ENCODE results near the gene FBLN1. TPM values are rescaled to one million over a fixed set of nuclear protein-coding genes. Genes with fewer than 3 reads are reported as not detected.

Gene FBLN1
- total RNA-seq, 4 donors from 2014 or later = 65.0 to 194 (median 136) TPM

DNA sequence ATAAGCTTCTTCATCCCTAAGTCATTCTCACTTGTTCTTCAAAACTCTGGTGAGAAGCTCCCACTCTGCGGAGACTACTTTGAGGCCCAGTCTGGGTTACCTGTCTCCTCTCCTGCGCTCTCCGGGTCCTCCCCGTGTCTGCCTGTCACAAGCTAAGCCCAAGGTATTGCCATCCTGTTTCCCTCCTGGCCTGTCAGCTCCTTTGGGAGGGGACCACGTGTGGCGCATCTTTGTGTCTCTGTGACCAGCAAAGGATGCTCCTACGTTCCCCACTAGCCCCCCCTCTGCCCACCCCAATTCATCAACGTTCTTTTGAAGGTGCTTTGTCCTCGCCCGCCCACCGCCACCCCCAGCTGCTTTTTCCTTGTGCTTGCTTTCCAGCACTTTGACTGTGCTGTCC, 31.8 kb upstream of the FBLN1 start:
- TF ChIP-seq, protein P1, sequence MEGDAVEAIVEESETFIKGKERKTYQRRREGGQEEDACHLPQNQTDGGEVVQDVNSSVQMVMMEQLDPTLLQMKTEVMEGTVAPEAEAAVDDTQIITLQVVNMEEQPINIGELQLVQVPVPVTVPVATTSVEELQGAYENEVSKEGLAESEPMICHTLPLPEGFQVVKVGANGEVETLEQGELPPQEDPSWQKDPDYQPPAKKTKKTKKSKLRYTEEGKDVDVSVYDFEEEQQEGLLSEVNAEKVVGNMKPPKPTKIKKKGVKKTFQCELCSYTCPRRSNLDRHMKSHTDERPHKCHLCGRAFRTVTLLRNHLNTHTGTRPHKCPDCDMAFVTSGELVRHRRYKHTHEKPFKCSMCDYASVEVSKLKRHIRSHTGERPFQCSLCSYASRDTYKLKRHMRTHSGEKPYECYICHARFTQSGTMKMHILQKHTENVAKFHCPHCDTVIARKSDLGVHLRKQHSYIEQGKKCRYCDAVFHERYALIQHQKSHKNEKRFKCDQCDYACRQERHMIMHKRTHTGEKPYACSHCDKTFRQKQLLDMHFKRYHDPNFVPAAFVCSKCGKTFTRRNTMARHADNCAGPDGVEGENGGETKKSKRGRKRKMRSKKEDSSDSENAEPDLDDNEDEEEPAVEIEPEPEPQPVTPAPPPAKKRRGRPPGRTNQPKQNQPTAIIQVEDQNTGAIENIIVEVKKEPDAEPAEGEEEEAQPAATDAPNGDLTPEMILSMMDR (IDR thresholded peaks at IDR 0.05; ENCODE audit: low read depth) = no peak

GRCh38 chr22:45472426-45472825, 30.3 kb upstream of the FBLN1 start:
- TF ChIP-seq, protein P1 (IDR thresholded peaks at IDR 0.05; ENCODE audit: low read depth) = no peak

DNA sequence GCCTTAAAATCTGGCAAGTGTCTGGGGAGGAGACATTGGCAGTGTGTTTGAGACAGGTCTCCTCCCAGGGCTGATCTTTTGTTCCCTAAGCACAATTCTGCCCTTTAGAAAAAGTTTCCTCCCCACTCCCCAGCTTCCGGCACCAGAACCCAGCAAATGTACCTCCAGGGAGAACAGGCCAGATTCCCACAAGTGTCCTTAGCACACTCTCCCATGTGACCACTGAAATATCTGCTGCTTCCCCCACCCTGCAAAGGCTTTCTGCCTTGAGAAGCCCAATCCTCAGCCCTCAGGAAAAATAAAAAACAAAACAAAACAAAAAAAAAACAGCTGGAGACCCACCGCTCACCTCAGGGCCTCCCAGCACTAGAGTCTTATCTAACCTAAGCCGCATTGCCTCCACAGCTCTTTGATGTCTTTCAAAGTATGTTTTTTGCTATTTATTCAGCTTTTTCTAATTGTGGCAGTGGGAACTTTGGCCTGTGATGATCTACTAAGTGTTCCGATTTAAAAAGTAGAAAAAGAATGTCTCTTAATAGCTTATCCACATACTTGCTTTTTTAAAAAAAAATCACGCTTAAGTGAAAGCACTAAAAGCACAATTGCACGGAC, 29.0 kb upstream of the FBLN1 start:
- TF ChIP-seq, protein P1 (IDR thresholded peaks at IDR 0.05; ENCODE audit: low read depth) = no peak

DNA sequence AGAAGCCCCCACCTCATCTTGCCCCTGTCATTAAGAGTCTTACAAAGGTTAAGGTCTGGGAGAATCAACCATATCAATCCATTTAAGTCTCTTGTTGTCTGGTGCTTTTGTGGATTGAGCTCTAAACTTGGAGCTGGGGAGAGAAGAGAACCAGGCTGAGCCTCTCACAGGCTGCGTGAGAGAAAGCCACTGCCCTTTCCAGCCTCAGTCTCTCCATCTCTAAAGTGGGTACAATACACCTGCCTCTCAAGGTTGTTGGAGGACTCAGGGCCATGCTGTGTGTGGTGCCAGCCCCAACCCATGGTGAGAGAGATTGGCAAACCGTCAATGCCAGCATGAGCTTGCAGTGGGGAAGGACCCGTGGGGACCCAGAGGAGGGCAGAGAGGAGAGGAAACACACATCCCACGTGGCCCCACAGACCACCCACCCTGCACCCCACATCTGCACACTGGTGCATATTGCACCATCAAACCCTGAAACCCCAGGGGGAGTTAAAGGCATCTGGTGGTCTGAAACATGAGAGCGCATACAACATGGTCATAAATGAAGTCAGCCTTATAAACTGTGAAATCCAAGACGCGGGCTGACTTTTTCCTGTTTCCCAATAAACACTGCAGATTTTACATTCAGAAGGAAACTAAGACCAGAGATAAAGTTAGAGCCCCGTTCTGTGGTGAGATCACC, 27.5 kb upstream of the FBLN1 start:
- TF ChIP-seq, protein P1 (IDR thresholded peaks at IDR 0.05; ENCODE audit: low read depth) = no peak

DNA sequence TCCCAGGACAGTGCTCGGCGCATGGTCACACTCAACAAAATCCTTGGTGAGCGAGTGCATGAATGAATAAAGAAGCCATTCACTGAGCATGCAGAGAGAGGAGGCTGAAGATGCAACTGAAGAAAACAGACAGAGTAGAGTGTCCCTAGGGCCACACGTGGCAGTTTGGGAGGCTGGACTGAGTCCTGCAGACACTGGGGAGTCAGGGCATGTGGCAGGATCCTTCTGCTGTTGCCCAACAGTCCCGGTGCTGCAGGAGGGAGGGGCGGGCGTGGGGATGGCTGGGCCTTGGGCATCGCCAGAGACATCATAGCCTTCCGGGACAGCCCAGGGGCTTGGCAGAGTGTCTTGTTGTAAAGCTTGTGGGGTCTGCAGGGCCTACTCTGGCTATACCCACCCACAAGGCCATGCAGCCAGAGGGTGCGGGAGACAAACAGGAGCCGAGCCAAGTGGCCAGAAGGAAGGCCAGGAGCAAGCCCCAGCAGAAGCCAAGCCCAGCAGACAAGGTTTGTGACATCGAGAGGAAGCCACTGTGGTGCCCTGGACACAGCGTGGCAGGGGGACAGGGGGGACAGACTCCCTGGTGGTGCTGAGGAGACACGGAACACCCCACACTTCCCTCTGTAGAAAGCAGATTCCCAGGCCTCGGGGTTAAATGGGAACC, 26.7 kb upstream of the FBLN1 start:
- TF ChIP-seq, protein P1 (IDR thresholded peaks at IDR 0.05; ENCODE audit: low read depth) = no peak

- TF ChIP-seq, protein P1 (IDR thresholded peaks at IDR 0.05; ENCODE audit: low read depth) = no peak
These were observed 25.9 kb upstream of the FBLN1 start for GRCh38 chr22:45476814-45477213.

DNA sequence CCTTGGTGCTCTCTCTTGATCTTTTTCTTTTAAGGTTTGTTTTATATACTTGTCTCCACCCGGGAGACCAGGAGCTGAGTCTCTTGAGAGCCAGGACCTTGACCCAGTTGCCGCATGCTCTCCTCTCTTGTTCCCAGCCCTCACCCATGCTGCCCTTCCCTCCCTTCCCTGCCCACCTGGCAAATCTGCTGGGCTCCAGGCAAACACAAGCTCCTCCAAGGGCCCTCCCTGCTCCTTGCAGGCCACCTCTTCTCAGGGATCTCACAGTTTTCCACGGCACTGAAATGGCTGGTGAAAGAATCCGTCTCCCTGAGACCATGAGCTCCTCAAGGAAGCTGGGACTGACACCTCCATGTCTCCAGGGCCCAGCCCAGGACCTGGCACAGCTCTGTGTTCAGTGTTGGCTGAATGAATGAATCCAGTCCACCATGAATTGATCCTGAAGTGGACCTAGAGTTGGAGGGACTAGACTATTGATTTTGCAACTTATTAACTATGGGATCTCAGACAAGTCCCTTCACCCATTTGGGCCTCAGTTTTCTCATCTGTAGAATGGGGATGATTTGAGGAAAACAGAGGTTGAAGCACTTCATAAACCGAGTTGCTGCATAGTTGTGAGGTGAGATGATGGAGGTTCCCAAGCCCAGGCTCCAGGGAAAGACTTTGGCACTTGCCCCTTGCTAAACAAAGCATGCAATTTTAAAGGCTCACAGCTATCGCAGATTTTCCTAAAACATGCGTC, 25.1 kb upstream of the FBLN1 start:
- TF ChIP-seq, protein P1 (IDR thresholded peaks at IDR 0.05; ENCODE audit: low read depth) = no peak
